NCI-H1930 (cell line): ENCODE data around the gene SIX2.

Experiments used
- DNase-seq, 2 experiments: peaks; one replicate each; lab custom pipeline; 2025; lab: John Stamatoyannopoulos, UW

SIX2 gene

DNA sequence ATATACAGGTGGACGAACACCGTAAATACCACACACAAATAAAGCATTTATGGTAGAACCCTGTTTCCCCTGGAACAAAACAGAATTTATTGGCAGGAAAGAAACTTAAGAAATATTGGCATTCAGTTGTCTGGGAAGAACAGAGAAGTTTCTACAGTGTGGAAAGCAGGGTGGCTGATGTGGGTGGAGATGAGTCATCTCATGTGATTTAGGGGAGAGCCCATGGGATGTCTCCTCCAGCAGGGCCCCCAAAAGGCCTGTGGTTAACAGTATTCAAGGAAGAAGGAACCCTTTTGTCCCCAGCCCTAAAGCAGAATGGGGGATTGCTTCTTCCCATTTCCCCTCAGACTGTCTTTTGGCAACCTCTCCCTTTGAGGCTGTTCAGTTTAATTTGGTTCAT, 43.6 kb downstream of the SIX2 start:
- no peak for DNase-seq

GRCh38 chr2:44964752-44965236, 44.5 kb downstream of the SIX2 start:
- peak in 1 of 2 experiments; percentile 20 for DNase-seq

DNA sequence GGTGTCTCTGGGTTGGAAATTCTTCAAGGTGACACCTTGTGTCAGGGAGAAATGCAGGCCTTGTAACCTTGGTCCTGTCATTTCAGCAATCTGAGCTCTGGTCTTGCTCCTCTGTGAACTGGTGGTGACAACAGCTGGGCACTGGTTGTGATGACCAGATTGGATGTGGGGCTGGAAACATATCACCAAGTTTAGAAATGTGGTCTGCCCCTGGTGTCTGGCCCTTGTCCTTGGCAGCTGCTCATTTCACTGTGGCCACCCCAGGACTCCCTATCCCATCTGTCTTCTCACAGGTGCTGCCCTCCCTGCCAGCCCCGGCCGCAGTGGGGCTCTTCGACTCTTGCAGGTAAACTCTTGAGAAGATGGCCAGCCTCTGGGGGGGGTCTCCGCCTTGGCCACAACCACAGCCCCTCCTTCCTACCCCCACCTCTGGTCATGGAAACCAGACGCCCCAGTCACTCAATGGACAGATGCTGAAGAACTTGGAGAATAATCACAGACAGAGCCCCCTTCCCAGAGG, 47.0 kb downstream of the SIX2 start:
- no peak for DNase-seq

DNA sequence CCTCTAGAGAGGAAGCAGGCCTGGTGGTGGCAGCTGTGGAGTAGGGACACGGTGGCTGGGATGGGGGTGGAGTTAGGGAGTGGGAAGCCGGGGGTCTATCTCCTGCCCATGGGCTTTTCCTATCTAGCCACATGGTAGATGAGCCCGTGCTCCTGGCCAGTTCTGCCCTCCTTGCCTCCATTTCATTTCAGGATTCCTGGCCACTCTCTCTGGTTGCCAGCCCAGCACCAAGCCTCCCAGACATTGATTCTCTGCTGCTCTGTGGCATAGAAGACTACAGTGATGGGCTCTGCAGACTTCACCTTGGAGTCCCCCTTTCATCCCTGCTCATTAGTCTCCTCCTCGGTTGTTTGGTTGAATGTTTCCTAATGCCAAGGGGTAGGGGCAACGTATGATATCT, 48.4 kb downstream of the SIX2 start:
- no peak for DNase-seq

DNA sequence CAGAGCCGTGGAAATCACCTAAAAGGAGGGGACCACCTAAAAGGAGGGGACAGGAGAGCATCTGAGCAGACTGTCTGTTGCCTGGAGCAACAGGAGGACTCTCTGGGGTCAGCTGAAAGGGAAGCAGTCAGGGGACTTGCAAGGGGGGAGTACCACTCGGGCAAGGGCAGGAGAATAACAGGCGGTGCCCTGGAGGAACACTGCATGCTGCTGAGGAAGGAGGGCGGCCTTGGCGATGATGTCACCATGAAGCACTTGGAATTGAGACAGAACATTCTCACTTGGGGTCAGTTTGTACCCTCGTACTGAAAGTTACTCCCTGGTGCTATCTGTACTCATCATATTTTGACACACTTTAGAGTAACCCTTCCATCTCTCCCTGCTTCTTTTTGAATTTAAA, 49.4 kb downstream of the SIX2 start:
- no peak for DNase-seq

DNA sequence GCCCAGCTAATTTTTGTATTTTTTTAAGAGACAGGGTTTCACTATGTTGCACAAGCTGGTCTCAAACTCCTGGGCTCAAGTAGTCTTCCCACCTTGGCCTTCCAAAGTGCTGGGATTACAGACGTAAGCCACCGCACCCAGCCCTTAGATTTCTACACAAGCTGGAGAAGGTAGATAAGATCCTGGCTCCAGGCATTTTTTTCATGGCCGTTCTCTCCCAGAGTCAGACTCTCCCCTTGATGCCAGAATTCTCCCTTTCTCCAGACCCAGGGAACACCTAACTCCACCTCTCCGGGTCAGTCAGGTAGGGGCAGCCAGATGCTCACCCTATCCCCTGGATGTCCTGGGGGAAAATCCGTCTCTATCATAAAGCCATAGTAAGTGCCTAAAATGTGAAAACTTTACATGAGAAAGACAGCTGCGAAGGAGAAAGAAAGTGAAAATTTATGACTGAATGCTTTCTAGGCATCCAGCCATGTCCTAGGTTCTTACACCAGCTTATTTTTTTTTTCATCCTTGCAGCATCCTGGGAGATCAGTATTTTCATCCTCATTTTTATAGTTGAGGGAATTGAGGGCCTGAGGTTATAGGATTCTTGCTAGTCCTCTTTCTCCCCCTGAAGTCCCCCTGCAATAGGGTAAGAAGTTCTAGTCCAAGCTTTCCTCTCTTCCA, 51.5 kb downstream of the SIX2 start:
- DNase-seq, result no peak

- DNase-seq, result no peak
Observed at GRCh38 chr2:44956843-44957242, 52.4 kb downstream of the SIX2 start.

DNA sequence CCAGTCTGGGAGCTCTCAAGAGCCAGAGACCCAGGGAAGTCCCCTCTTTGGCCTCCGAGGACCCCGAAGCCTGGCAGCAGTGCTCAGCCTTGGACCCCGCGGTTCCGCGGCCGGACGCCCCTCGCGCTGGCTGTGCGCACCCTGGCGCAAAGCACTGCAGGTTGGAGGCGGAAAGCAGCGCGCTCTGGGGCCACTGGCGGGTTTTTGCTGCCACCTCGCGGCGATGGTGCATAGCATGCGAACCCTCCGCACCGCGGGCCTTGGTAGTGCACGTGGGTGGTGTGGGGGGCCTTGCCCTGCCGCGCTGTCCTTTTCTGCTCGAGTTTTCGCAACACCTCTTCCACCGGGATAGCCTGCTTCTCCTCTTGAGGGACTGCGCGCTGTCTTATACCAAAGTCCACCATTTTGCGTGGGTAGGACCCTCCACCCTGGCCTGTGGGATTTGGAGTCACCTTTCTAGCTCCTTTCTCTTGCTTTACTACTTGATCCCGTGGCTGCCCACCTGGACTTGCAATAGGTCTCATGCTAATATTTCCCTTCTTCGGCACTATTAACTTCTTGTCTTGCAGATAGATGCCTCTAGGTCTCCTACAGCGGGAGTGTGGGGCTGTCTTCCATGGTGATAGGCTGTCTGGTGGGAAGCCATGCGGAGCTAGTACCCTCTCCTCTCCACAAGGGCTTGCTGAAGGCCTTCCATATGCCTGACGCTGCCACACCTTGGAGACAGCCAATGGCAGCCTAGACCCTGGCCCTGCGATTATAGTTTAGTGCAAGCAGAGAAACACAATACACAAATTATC, 53.5 kb downstream of the SIX2 start:
- DNase-seq, result peak; percentile 57 to 75
